Naive thymus-derived CD4-positive, alpha-beta T cell (primary cell): ENCODE measurements around the gene SDF2. TPM values are rescaled to one million over a fixed set of nuclear protein-coding genes. Genes with fewer than 3 reads are reported as not detected.

Experiments
- ATAC-seq: fragments of 150-1000 bp; cut with Tn5 transposase; 2 replicates; pipeline ENCODE4 v1.10.0; 2021; ENCODE audit warnings: mild to moderate bottlenecking, moderate library complexity
- CTCF ChIA-PET: fragments of 350-600 bp; sonication (Branson Sonifier 250); formaldehyde crosslinking; loops from one replicate; lab custom pipeline; 2021; ENCODE audit warnings: antibody characterized with exemption; lab: Charles Lee
- POLR2A ChIA-PET: fragments of 350-600 bp; sonication (Branson Sonifier 250); formaldehyde crosslinking; loops from one replicate; lab custom pipeline; 2021; ENCODE audit warnings: antibody characterized with exemption, inconsistent platforms; lab: Charles Lee
- DNase-seq, 9 donors: peaks; one replicate each; pipeline versions ENCODE4 v3.0.0 to v3.0.0-alpha.2; 2020 to 2022; ENCODE audit warnings: mixed read lengths in 1 of 9
- H3K27ac ChIP-seq: one replicate; pipeline ENCODE4 v1.7.0; 2013; ENCODE audit warnings: mild to moderate bottlenecking, low read depth, low read length, moderate library complexity
- H3K27me3 ChIP-seq, 2 donors: one replicate each; pipeline ENCODE4 v1.7.0; 2013; ENCODE audit warnings: low read length in 2 of 2, mild to moderate bottlenecking in 2 of 2, moderate library complexity in 2 of 2; ENCODE audit not compliant: control insufficient read depth in 2 of 2, insufficient read depth in 2 of 2
- H3K36me3 ChIP-seq, 3 experiments: 1 replicate in 2 of 3; 2 replicates in 1 of 3; pipeline ENCODE4 v1.7.0; 2013; ENCODE audit warnings: low read length in 3 of 3, mild to moderate bottlenecking in 3 of 3, moderate library complexity in 1 of 3; ENCODE audit not compliant: insufficient read depth in 3 of 3, control insufficient read depth in 2 of 3
- H3K4me1 ChIP-seq, 2 donors: one replicate each; pipeline ENCODE4 v1.7.0; 2013; ENCODE audit warnings: low read length in 2 of 2, mild to moderate bottlenecking in 2 of 2, moderate library complexity in 1 of 2; ENCODE audit not compliant: control insufficient read depth in 2 of 2, insufficient read depth in 2 of 2
- H3K4me3 ChIP-seq: 2 replicates; pipeline ENCODE4 v1.7.0; 2013; ENCODE audit warnings: mild to moderate bottlenecking, low read length
- H3K9me3 ChIP-seq, 3 experiments: 1 replicate in 2 of 3; 2 replicates in 1 of 3; pipeline ENCODE4 v1.7.0; 2013; ENCODE audit warnings: low read length in 3 of 3; ENCODE audit not compliant: control insufficient read depth in 2 of 3
- H3K27ac Mint-ChIP-seq, 9 donors: one replicate each; pipeline ENCODE4 v1.8.0; 2020 to 2022; ENCODE audit warnings: mixed read lengths in 9 of 9, mild to moderate bottlenecking in 8 of 9, moderate library complexity in 5 of 9, inconsistent platforms in 2 of 9
- H3K27me3 Mint-ChIP-seq, 5 donors: one replicate each; pipeline ENCODE4 v1.8.0; 2021 to 2022; ENCODE audit warnings: mixed read lengths in 5 of 5, mild to moderate bottlenecking in 1 of 5
- H3K36me3 Mint-ChIP-seq, 5 donors: one replicate each; pipeline ENCODE4 v1.8.0; 2020 to 2022; ENCODE audit warnings: mixed read lengths in 5 of 5, mild to moderate bottlenecking in 3 of 5, inconsistent platforms in 1 of 5
- H3K4me1 Mint-ChIP-seq, 7 donors: one replicate each; pipeline ENCODE4 v1.8.0; 2020 to 2022; ENCODE audit warnings: mixed read lengths in 7 of 7, mild to moderate bottlenecking in 3 of 7, inconsistent platforms in 1 of 7
- H3K4me3 Mint-ChIP-seq, 10 donors: one replicate each; pipeline ENCODE4 v1.8.0; 2020 to 2022; ENCODE audit warnings: mild to moderate bottlenecking in 10 of 10, mixed read lengths in 10 of 10, moderate library complexity in 6 of 10, inconsistent platforms in 2 of 10
- H3K9me3 Mint-ChIP-seq, 11 donors: one replicate each; pipeline ENCODE4 v1.8.0; 2020 to 2022; ENCODE audit warnings: mixed read lengths in 11 of 11, mild to moderate bottlenecking in 4 of 11, inconsistent platforms in 1 of 11, moderate library complexity in 1 of 11
- intact Hi-C, 2 donors: fragments of 100-400 bp; cut with micrococcal nuclease; formaldehyde crosslinking; loops; one replicate each; pipeline ENCODE4 v1.15.1; 2023
- polyA plus RNA-seq, 2 donors: library from polyadenylated mRNA; unstranded; fragments of 300-500 nt; fragmentation: Illumina TruSeq; gene quantifications; one replicate each; pipeline ENCODE4 v1.2.3, GENCODE V29; 2021
- total RNA-seq, 6 experiments: library from RNA in 5 of 6; stranded (reverse) in 5 of 6; gene quantifications; 1 replicate in 5 of 6; 2 replicates in 1 of 6; pipeline ENCODE4 v1.2.3 and lab custom pipeline; 2021 to 2026

SDF2 gene
- total and polyA plus RNA-seq, 7 experiments from 2014 or later, result 28.6 to 85.2 (median 47.3) TPM

DNA sequence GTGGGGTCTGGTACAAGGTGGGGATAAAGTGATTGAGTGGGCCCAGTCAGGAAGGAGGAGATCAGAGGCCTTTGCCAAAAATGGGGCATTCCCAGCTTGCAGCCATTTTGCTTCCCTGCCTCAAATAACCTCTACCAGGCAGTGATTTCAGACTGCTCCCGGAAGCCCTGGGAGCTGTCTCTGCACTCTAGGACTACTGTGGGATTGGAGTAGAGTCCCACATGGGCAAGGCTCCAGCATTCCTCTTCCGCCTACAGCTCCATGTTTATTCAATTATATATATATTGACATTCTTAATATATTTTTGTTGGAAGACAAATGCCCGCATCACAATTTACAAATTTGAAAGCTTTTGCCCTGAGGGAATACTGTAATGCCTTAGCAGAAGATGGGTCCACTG lies 13.8 kb upstream of the SDF2 start:
- Histone ChIP-seq H3K4me3 (no peak overlapping the region), H3K27ac (no peak overlapping the region), H3K36me3 (peaks cover 51 to 93% (median 62%) of the 10 kb centered on the region in 3 experiments), H3K9me3 (no peaks in the 10 kb centered on the region), H3K4me1 (no peaks in the 10 kb centered on the region), H3K27me3 (no peaks in the 10 kb centered on the region)
- Mint-ChIP-seq H3K27ac (no peak overlapping the region), H3K4me1 (peaks cover 0 to 5% (median 0%) of the 10 kb centered on the region in 7 donors), H3K36me3 (peaks cover 20 to 65% (median 32%) of the 10 kb centered on the region in 5 donors), H3K9me3 (no peaks in the 10 kb centered on the region), H3K4me3 (no peak overlapping the region), H3K27me3 (no peaks in the 10 kb centered on the region)
- no peak for DNase-seq
- ATAC-seq, result no peak
- POLR2A ChIA-PET, result interaction anchor here (1.0 to 1.6 kb wide), 4 partner anchors 14 to 30 kb away, joined by 3 to 8 read pairs (median 6); partner anchors contain the start of genes BLTP2, SDF2 and SUPT6H
- intact Hi-C loops, result no loop called here
- CTCF ChIA-PET, result interaction anchor here (0.8 to 1.4 kb wide), 3 partner anchors 31 to 181 kb away, joined by 3 to 4 read pairs (median 3); no protein-coding TSS in a partner anchor

DNA sequence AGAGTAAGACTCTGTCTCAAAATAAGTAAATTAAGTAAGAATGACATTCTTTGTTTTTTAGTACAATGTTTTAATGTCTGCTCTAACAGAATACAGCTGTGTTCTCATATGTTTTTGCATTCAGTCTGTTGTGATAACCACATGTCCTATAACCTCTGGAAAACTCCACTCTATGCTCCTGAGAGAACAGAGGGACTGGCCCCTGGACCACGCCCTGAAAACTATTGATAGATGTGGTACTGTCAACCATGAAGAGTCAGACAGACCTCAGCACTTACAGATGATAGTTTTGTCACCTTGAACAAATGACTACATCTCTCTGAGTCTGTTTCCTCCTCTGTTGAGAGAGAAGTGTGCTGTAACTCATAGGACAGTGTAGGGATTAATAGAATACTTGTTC lies 8.2 kb upstream of the SDF2 start:
- ChIA-PET CTCF (no interaction called here), POLR2A (no interaction called here)
- no peak overlapping the region for H3K4me3 ChIP-seq
- peaks cover 18 to 37% (median 32%) of the 10 kb centered on the region in 7 donors for H3K4me1 Mint-ChIP-seq
- H3K27me3 ChIP-seq, result no peaks in the 10 kb centered on the region
- no peak overlapping the region for H3K27ac ChIP-seq
- H3K27me3 Mint-ChIP-seq, result no peaks in the 10 kb centered on the region
- no peaks in the 10 kb centered on the region for H3K9me3 ChIP-seq
- DNase-seq, result no peak
- no peak overlapping the region for H3K4me3 Mint-ChIP-seq
- intact Hi-C loops, result no loop called here
- no peak overlapping the region for H3K27ac Mint-ChIP-seq
- H3K36me3 ChIP-seq, result peaks cover 28 to 60% (median 36%) of the 10 kb centered on the region in 3 experiments
- no peak for ATAC-seq
- peaks cover 0 to 8% of the 10 kb centered on the region in 2 donors for H3K4me1 ChIP-seq
- H3K9me3 Mint-ChIP-seq, result no peaks in the 10 kb centered on the region
- peaks cover 12 to 45% (median 28%) of the 10 kb centered on the region in 5 donors for H3K36me3 Mint-ChIP-seq

DNA sequence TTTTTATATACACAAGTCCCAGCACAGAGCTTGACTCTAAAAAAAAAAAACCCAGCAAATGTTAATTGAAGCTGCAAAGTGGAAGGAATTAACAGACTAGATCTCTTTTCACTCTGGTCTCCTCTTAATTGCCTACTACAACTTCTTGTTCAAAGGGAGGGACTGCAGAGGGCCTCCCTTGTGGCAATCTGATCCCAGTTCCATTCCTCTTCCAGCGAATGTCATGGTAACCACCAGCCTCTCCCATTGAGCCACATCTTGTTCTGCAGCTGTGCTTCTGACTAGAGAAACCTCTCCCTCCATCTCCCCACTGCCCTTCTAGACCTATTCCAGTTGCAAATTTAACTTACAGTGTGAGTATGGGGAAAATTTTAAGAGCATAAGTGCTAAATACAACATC lies 6.2 kb upstream of the SDF2 start:
- peaks cover 19 to 24% of the 10 kb centered on the region in 2 donors for H3K4me1 ChIP-seq
- POLR2A ChIA-PET, result interaction anchor here (1.3 kb wide), 1 partner anchor 44 kb away, joined by 6 read pairs; the partner anchor contains the start of gene PROCA1
- no peaks in the 10 kb centered on the region for H3K27me3 ChIP-seq
- no peaks in the 10 kb centered on the region for H3K9me3 ChIP-seq
- intact Hi-C loops, result no loop called here
- Mint-ChIP-seq H3K27me3 (no peaks in the 10 kb centered on the region), H3K36me3 (peaks cover 0 to 34% (median 22%) of the 10 kb centered on the region in 5 donors), H3K4me1 (peaks cover 34 to 57% (median 53%) of the 10 kb centered on the region in 7 donors), H3K4me3 (peak overlapping the region in 1 of 10 donors; percentile 18), H3K27ac (peak overlapping the region in 6 of 9 donors; percentile 21 to 67 (median 39)), H3K9me3 (no peaks in the 10 kb centered on the region)
- CTCF ChIA-PET, result interaction anchor here (0.6 to 1.4 kb wide), 3 partner anchors 22 to 226 kb away, joined by 3 to 6 read pairs (median 3); no protein-coding TSS in a partner anchor
- H3K4me3 ChIP-seq, result no peak overlapping the region
- H3K36me3 ChIP-seq, result peaks cover 9 to 39% (median 15%) of the 10 kb centered on the region in 3 experiments
- DNase-seq (no peak), ATAC-seq (no peak)
- no peak overlapping the region for H3K27ac ChIP-seq

DNA sequence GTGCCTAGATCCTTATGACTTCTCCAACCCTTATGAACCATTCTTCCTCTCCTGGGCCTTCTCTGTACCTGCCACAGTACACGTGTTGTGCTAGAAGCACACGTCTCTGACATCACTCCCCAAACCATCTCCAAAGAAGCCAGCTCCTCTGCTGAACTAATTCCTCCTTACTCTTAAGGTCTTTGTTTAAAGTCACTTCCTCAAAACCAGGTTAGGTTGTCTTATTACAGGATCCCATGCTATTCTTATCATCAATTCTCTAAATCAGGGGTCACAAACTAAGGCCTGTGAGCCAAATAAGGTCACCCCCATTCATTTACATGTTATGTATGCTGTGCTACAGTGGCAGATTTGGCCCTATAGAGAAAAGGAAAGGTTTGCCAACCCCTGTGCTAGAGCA lies 4.3 kb upstream of the SDF2 start:
- H3K27me3 Mint-ChIP-seq, result no peaks in the 10 kb centered on the region
- peaks cover 38 to 71% (median 69%) of the 10 kb centered on the region in 7 donors for H3K4me1 Mint-ChIP-seq
- ATAC-seq (no peak), DNase-seq (no peak)
- H3K9me3 ChIP-seq, result no peaks in the 10 kb centered on the region
- H3K36me3 Mint-ChIP-seq, result peaks cover 0 to 22% (median 15%) of the 10 kb centered on the region in 5 donors
- H3K27me3 ChIP-seq, result no peaks in the 10 kb centered on the region
- H3K27ac Mint-ChIP-seq, result peak overlapping the region in 2 of 9 donors; percentile 8 to 33
- H3K4me1 ChIP-seq, result peaks cover 26 to 29% of the 10 kb centered on the region in 2 donors
- peak overlapping the region in 3 of 10 donors; percentile 22 to 49 (median 32) for H3K4me3 Mint-ChIP-seq
- intact Hi-C loops, result no loop called here
- ChIA-PET POLR2A (no interaction called here), CTCF (no interaction called here)
- no peaks in the 10 kb centered on the region for H3K9me3 Mint-ChIP-seq
- H3K4me3 ChIP-seq, result no peak overlapping the region
- H3K27ac ChIP-seq, result no peak overlapping the region
- peaks cover 4 to 27% (median 6%) of the 10 kb centered on the region in 3 experiments for H3K36me3 ChIP-seq

DNA sequence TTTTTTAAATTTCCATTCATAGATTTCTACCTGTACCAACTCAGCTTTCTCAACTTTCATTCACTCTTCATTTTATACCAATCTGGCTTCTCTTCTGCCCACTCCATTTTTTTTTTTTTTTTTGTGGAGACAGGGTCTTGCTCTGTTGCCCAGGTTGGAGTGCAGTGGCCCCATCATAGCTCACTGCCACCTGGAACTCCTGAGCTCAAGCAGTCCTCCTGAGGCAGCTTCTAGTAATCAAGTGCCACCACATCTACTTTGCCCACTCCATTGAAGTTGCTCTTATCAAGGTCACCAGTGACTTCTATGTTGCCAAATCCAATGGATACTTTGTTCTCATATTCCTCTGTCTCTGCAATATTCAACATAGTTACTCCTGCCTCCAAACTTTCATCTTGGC lies 2.0 kb upstream of the SDF2 start:
- intact Hi-C loops, result loop anchor here (2.0 to 5.0 kb wide), 8 partner anchors 47 to 629 kb away; partner anchors contain the start of genes PROCA1 (in 2 of the 2), SPAG5 (in 2 of the 2), ALDOC (in 1 of the 2) and FLOT2 (in 1 of the 2)
- H3K9me3 ChIP-seq, result no peaks in the 10 kb centered on the region
- peak overlapping the region; percentile 98 to 100 (median 100) for H3K27ac Mint-ChIP-seq
- ATAC-seq (no peak), DNase-seq (no peak)
- H3K36me3 ChIP-seq, result peaks cover 0 to 28% (median 4%) of the 10 kb centered on the region in 3 experiments
- peaks cover 49 to 80% (median 77%) of the 10 kb centered on the region in 7 donors for H3K4me1 Mint-ChIP-seq
- no peak overlapping the region for H3K4me3 ChIP-seq
- ChIA-PET CTCF (interaction anchor here (3.0 kb wide), 1 partner anchor 17 kb away, joined by 15 read pairs; the partner anchor contains the start of gene BLTP2), POLR2A (interaction anchor here (3.1 to 5.5 kb wide), 2 partner anchors 19 to 48 kb away, joined by 20 to 81 read pairs; partner anchors contain the start of genes BLTP2 and PROCA1)
- no peaks in the 10 kb centered on the region for H3K9me3 Mint-ChIP-seq
- H3K36me3 Mint-ChIP-seq, result peaks cover 0 to 32% (median 17%) of the 10 kb centered on the region in 5 donors
- peaks cover 32 to 35% of the 10 kb centered on the region in 2 donors for H3K4me1 ChIP-seq
- peak overlapping the region; percentile 90 for H3K27ac ChIP-seq
- H3K27me3 ChIP-seq, result no peaks in the 10 kb centered on the region
- H3K4me3 Mint-ChIP-seq, result peak overlapping the region; percentile 86 to 100 (median 99)
- no peaks in the 10 kb centered on the region for H3K27me3 Mint-ChIP-seq

DNA sequence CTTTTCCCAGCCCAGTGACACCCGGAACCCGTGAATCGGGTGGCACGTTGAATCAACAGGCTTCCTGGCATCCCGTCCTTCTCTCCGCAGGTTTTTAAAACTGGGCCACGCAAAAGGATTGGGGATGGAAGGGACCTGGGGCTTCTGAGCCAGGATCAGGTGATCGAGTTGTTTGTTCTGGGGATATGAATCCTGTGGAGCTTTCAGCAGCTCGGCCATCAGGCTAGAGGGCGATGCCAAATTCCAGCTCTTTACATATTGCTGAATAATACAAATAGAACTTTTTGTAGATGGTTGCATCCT lies 772 bp upstream of the SDF2 start:
- no peaks in the 10 kb centered on the region for H3K27me3 ChIP-seq
- peaks cover 0 to 17% (median 0%) of the 10 kb centered on the region in 3 experiments for H3K36me3 ChIP-seq
- peaks cover 25 to 35% of the 10 kb centered on the region in 2 donors for H3K4me1 ChIP-seq
- CTCF ChIA-PET, result interaction anchor here (0.6 to 3.0 kb wide), 2 partner anchors 16 to 245 kb away, joined by 3 to 15 read pairs; partner anchors contain the start of gene BLTP2
- H3K36me3 Mint-ChIP-seq, result peaks cover 0 to 40% (median 17%) of the 10 kb centered on the region in 5 donors
- H3K4me1 Mint-ChIP-seq, result peaks cover 46 to 75% (median 69%) of the 10 kb centered on the region in 7 donors
- peak overlapping the region; percentile 98 to 100 (median 100) for H3K27ac Mint-ChIP-seq
- DNase-seq (no peak), ATAC-seq (no peak)
- H3K9me3 ChIP-seq, result no peaks in the 10 kb centered on the region
- H3K9me3 Mint-ChIP-seq, result no peaks in the 10 kb centered on the region
- H3K27me3 Mint-ChIP-seq, result no peaks in the 10 kb centered on the region
- H3K4me3 ChIP-seq, result peak overlapping the region; percentile 72
- intact Hi-C loops, result loop anchor here (1.0 to 5.0 kb wide), 13 partner anchors 17 to 630 kb away; partner anchors contain the start of genes BLTP2 (in 2 of the 2), PROCA1 (in 2 of the 2), SPAG5 (in 2 of the 2) and ALDOC (in 1 of the 2)
- H3K27ac ChIP-seq, result peak overlapping the region; percentile 90
- H3K4me3 Mint-ChIP-seq, result peak overlapping the region; percentile 86 to 100 (median 99)
- POLR2A ChIA-PET, result interaction anchor here (0.5 to 5.5 kb wide), 17 partner anchors 8 to 908 kb away, joined by 3 to 81 read pairs (median 4); partner anchors contain the start of genes ALDOC, BLTP2, NEK8 and PHF12
